ENCODE data around the gene LDLR.
"Not testable (repeated sequence)": the region's sequence is repeated elsewhere in the genome, so short reads cannot be mapped to it uniquely, and the experiment has no call there.

Gene LDLR

DNA sequence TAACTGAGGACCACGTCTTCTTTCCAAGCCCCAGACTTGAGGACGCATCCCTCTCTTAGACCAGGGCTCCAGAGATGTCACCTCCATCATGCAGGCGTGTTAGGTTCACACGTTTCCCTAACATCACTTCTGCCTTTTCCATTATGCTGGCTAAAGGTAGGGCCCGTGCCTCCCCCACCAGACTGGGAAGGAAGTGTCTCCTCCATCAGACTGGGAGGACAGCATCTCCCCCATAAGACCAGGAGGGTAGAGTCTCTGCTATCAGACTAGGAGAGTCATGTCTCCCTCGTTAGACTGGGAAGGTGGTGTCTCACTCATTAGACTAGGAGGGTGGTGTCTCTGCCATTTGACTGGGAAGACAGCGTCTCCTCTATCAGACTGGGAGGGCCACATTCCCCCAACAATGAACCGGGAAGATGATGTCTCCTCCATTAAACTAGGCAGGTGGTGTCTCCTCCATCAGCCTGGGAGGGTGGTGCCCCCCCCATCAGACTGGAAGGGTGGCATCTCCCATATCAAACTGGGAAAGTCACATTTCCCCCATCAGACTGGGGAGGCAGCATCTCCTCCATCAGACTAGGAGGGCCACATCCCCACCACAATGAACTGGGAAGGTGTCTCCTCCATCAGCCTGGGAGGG, 84.4 kb downstream of the LDLR start:
- DNase-seq (ENCODE audit: low read depth): no peak

DNA sequence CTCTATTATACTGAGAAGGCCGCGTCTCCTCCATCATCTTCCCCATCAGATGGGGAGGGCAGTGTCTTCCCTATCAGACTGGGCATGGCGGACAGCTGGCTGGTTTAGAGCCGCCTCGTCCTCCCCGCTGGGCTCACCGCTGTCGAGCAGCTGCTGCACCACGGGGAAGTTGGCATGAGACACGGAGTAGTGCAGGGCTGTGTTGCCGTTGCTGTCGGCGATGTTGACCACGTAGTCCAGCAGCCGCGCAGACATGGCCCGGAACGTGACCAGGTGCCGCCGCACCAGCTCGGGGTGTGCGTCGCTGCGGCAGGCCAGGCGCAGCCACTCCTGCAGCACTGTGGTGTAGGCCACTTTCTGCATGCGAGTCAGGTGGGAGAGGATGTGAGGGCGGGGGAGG, 85.1 kb downstream of the LDLR start:
- no peak for DNase-seq (ENCODE audit: low read depth)

DNA sequence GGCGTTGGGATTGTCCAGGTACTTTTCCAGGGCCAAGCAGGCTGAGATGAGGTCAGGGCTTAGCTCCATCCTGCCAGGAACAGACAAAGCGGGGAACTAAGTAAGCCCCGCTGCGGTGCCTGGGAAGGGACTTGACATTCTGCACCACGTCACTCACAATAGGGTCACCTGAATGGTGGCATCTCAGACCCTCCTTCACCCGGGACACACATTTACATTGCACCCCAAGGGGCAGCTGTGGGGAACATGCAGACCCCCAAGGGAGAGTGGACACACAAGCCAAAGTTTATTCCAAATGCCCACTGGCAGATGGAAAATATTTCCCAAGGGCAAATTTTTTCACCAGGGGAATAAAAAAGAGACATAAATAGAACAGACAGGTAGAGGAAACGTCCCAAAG, 86.7 kb downstream of the LDLR start:
- no peak for DNase-seq (ENCODE audit: low read depth)

DNA sequence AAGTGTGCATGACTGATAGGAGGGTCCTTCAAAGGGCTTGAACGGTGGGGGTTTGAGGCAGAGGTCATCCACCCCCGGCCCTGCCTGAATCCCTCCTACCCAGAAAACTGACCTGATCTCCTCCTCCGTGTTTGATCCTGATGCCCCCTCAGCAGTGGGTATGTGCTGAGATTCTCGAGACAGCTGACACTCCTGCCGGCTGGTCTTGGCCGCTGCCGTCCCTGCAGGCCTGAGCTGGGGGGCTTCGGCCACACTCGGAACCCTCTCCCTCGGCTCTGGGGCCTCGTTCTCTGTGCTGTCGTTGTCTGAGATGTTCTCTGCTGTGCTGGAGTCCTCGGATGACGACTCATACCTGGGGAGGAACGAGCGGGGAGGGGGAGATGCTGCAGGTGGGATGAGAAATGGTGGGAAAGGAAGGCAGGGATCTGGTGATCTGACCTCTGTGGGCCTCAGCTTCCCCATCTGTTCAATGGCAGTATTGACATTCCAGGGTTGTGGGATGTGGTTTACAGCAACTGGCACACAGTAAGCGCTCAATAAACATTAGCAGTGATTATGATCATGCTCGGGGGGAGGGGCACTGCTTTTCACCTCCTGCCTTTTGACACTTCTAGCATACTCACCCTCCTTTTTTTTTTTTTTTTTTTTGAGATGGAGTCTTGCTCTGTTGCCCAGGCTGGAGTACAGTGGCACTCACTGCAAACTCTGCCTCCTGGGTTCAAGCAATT, 87.4 kb downstream of the LDLR start:
- no peak for DNase-seq (ENCODE audit: low read depth)

DNA sequence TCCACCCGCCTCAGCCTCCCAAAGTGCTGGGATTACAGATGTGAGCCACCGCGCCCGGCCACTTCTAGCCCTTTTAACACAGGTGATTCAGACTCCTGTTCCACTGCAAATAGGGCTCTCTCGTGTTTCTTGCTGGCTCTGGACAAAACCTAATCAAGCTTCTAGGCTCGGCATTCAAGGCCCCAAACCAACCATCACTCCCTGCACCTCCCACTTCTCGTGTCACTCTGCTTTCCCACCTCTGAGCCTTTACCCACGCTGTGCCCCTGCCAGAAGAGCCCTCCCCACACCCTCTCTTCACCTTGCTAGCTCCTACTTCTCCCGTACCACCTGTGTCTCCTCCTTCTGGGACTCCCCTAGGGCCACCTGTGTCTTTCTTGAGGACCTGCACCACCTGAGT, 88.3 kb downstream of the LDLR start:
- no peak for DNase-seq (ENCODE audit: low read depth)

DNA sequence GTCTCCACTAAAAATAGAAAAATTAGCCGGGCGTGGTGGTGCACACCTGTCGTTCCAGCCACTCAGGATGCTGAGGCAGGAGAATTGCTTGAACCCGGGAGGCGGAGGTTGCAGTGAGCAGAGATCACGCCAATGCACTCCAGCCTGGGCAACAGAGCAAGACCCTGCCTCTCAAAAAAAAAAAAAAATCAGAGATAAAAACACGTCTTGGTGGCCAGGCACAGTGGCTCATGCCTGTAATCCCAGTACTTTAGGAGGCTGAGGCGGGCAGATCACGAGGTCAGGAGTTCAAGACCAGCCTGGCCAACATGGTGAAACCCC, 89.8 kb downstream of the LDLR start:
- DNase-seq (ENCODE audit: low read depth): not testable (repeated sequence)

DNA sequence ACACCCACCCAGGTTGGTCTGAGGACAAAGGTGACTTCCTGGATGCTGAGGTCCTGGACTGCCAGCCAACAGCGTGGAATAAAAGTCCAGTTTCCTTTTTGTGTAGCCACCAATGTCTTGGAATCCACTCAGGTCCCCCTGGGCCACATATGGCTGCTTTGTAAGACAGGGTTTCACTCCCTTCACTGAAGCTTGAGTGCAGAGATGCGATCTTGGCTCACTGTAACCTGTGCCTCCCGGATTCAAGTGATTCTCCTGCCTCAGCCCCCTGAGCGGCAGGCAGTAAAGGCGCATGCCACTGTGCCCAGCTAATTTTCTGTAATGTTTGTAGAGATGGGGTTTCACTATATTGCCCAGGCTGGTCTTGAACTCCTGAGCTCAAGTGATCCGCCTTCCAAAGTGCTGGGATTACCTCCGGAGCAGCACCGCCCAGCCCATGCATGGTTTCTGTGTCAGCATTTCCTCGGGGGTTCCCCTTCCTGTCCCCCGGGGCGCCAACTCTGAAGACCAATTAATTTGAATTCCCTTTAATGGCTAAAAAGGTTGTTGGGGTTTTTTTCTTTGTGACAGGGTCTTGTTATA, 90.5 kb downstream of the LDLR start:
- DNase-seq (ENCODE audit: low read depth): no peak

DNA sequence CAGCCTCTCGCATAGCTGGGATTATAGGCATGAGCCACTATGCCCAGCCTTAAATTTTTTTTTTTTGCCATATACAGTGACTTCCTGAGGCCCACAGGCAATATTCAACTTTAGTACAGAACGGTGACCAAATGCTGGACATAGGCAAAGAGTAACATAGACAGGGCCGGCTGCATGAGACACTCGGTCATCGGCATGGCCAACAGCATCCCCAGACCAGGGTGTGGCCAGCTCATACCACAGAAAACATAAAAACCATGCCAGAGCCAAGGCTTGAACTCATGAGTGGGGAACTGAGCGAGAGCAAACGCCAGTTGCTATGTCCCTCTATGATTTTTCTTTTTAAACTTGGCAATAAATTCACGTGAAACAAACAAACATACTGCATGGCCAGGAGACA, 91.1 kb downstream of the LDLR start:
- no peak for DNase-seq (ENCODE audit: low read depth)

DNA sequence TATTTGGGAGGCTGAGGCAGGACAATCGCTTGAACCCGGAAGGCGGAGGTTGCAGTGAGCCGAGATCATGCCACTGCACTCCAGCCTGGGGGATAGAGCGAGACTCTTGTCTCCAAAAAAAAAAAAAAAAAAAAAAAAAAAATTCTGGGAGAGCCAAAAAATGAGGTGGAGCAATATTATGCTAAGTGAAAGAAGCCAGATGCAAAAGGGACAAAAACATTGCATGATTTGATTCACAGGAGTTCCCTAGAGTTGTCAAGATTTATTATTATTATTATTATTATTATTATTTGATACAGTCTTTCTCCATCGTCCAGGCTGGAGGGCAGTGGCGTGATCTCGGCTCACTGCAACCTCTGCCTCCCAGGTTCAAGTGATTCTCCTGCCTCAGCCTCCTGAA, 91.7 kb downstream of the LDLR start:
- DNase-seq (ENCODE audit: low read depth): not testable (repeated sequence)

DNA sequence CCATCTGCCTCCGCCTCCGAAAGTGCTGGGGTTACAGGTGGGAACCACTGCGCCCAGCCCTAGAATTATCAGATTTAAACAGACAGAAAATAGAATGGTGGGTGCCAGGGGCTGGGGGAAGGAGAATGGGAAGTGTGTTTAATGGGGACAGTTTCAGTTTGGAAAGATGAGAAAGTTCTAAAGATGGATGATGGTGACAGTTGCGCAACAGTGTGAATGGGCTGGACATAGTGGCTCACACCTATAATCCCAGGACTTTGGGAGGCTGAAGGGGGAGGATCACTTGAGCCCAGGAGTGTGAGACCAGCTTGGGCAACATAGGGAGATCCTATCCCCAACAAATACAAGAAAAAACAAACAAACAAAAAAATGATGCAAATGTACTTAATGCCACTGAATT, 92.2 kb downstream of the LDLR start:
- DNase-seq (ENCODE audit: low read depth): no peak

Measured in T follicular helper cell (primary cell).